CD4-positive, alpha-beta T cell treated with Interleukin-10 for 1 hour (primary cell): Measurements from ENCODE around the gene NPHS1.
A peak's percentile ranks its signal among the peaks of the same experiment; 100 is the strongest.
"Not testable (repeated sequence)": the region's sequence is repeated elsewhere in the genome, so short reads cannot be mapped to it uniquely, and the experiment has no call there.

ENCODE experiments used
- DNase-seq: peaks from one replicate; pipeline ENCODE4 v3.0.0-alpha.2; 2020

NPHS1 gene

GRCh38 chr19:35852029-35852780 lies at the start of gene NPHS1:
NPHS1 (minus strand) TSS chr19:35852504; CDS start chr19:35851837, 667 bp downstream.
- no peak for DNase-seq

- DNase-seq: no peak
Measured at GRCh38 chr19:35901055-35901644, 48.8 kb upstream of the NPHS1 start.

- peak; percentile 90 for DNase-seq
Measured at GRCh38 chr19:35899547-35900214, 47.4 kb upstream of the NPHS1 start.

- DNase-seq: no peak
Measured at GRCh38 chr19:35898499-35898809, 46.1 kb upstream of the NPHS1 start.

- DNase-seq: no peak
Measured at GRCh38 chr19:35897706-35898451, 45.6 kb upstream of the NPHS1 start.

- DNase-seq: no peak
Measured at GRCh38 chr19:35896643-35897040, 44.3 kb upstream of the NPHS1 start.

- DNase-seq: no peak
Measured at GRCh38 chr19:35895911-35896642, 43.8 kb upstream of the NPHS1 start.

GRCh38 chr19:35894342-35894741 lies 42.0 kb upstream of the NPHS1 start:
- DNase-seq: no peak

- DNase-seq: not testable (repeated sequence)
Measured at GRCh38 chr19:35891819-35892218, 39.5 kb upstream of the NPHS1 start.

- DNase-seq: no peak
Measured at GRCh38 chr19:35890113-35890650, 37.9 kb upstream of the NPHS1 start.

GRCh38 chr19:35889370-35890112 lies 37.2 kb upstream of the NPHS1 start:
- no peak for DNase-seq

GRCh38 chr19:35888398-35888797 lies 36.1 kb upstream of the NPHS1 start:
- DNase-seq: no peak

- no peak for DNase-seq
Measured at GRCh38 chr19:35887197-35887596, 34.9 kb upstream of the NPHS1 start.

GRCh38 chr19:35885904-35886303 lies 33.6 kb upstream of the NPHS1 start:
- DNase-seq: no peak

- no peak for DNase-seq
Measured at GRCh38 chr19:35885225-35885738, 33.0 kb upstream of the NPHS1 start.

GRCh38 chr19:35883882-35884281 lies 31.6 kb upstream of the NPHS1 start:
- no peak for DNase-seq

- peak; percentile 85 for DNase-seq
Measured at GRCh38 chr19:35882114-35882832, 30.0 kb upstream of the NPHS1 start.

- peak; percentile 75 for DNase-seq
Measured at GRCh38 chr19:35879770-35880317, 27.5 kb upstream of the NPHS1 start.

- DNase-seq: no peak
Measured at GRCh38 chr19:35879068-35879467, 26.8 kb upstream of the NPHS1 start.

- no peak for DNase-seq
Measured at GRCh38 chr19:35874392-35874930, 22.2 kb upstream of the NPHS1 start.
